HS-27A (cell line): ENCODE data around the gene TOPORS.
"Not testable (repeated sequence)": the region's sequence is repeated elsewhere in the genome, so short reads cannot be mapped to it uniquely, and the experiment has no call there.

ENCODE experiments used
- DNase-seq: peaks from one replicate; pipeline ENCODE4 v3.0.0-alpha.2; 2012; ENCODE audit warnings: low read depth, missing footprints

Gene TOPORS

GRCh38 chr9:32565967-32566366, 13.6 kb upstream of the TOPORS start:
- no peak for DNase-seq

DNA sequence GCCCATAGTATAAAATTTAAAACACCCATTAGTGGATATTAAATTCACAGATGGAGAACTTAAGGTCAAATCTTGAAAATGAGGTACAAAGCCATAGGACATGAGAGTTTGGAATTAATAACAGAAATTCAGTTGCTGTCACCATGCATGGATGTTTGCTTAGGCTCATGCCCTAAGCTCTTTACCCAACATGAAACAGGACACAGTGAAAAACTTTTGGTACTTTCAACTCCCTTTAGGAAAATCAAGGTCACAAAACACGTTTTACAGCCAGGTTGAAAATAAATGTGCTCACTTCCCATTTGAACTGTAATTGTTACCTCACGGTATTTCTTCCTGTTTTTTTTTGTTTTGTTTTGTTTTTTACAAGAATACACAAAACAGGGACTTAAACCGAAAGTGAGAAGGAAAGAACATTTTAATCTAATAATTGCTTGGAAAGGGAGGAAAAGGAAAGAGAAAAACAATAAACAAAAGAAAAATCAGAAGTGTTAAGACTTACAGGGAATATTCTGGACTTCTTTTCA, 6.1 kb upstream of the TOPORS start:
- no peak for DNase-seq

- no peak for DNase-seq
Observed at GRCh38 chr9:32554591-32554990, 2.2 kb upstream of the TOPORS start.

GRCh38 chr9:32554107-32554506, 1.7 kb upstream of the TOPORS start:
- DNase-seq, result no peak

DNA sequence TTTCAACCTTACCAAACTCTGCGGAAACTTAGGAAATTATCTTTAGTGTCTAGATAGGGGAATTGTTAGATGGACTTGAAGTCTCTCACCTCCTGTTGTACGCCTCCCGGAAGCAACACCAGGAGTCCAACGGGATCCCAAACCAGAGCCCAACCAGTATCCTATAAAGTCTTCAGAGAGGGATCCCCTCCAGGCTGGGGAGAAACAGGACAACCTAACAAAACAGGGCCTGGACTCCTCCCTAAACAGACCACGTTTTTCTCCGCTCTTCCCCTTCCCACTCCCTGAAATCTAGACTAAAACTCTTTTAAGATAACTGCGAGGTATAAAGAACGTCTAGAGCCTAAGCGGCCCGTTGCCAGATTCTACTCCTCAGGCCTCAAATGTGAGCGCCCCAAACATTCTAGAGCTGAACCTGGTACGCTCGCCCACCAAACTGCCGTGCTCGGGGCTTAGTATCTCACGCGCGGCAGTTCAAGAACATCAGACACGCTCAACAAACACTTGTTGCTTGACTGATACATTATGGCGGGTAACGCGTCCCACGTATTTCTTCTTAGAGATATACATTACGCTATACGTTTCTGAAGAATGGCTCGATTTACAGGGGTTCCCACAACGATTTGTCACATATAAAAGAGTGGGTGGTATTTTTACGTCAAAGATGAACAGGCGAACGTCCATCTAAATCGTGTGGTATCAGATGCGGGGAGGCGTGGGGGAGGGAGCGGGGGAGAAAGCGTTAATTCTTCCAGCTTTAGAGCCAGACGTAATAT, 922 bp downstream of the TOPORS start:
- peak; percentile 71 for DNase-seq

- DNase-seq, result peak; percentile 69
Observed at GRCh38 chr9:32550562-32551275, 1.7 kb downstream of the TOPORS start.

DNA sequence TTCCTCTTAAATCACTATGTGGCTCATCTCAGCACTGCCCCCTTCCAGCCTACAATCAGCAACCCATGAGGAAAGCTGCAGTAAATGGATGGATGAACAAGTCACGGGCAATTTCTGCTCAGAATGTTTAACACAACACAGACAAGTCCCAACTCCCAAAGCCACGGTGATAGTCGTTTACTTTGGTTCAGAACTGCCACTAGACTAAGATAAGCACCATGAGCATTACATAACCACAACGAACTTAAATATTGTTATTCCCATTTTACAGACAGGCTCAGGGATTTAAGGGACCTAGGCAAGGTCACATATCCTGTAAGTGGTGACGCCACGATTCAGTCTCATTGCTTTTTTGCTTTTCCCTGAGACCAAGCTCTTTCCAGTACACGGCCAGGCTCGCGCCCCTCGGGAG, 2.2 kb downstream of the TOPORS start:
- no peak for DNase-seq

- DNase-seq, result not testable (repeated sequence)
Observed at GRCh38 chr9:32548213-32548612, 4.2 kb downstream of the TOPORS start.

DNA sequence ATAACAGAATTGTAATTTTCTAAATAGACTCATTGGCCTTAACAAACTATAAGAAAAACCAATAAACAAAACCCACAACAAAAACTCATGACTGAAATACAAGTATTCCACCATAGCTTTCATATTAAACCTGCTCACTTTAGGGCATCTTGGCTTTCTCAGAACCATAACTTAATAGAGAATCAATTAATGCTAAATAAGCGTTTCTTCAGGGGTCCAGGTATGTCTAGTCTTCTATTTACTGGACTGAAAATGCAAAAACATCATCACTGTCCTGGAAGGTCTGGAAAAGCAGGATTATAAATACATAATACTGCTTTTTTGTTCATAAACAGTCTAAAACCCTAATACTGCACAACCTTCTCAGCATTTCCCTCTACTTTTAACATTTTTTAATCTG, 6.5 kb downstream of the TOPORS start:
- no peak for DNase-seq

- DNase-seq, result no peak
Observed at GRCh38 chr9:32543047-32543446, 9.3 kb downstream of the TOPORS start.

GRCh38 chr9:32533816-32534215, 18.6 kb downstream of the TOPORS start:
- DNase-seq, result no peak

DNA sequence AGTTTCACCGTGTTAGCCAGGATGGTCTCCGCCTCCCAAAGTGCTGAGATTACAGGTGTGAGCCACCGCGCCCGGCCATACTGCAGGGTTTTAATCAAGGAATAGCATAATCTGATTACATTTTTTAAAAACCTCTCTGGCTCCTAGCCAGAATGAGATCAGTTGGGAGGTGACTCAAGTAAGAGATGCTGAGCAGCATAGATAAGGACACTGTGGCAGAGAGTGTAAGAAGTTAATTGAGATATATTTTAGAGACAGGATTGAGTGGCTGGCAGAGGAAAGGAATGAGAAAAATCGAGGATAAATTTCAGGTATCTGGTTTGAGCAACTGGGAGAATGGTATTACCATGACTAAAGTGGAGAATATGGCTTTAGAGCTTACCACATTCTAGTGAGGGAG, 19.1 kb downstream of the TOPORS start:
- no peak for DNase-seq

DNA sequence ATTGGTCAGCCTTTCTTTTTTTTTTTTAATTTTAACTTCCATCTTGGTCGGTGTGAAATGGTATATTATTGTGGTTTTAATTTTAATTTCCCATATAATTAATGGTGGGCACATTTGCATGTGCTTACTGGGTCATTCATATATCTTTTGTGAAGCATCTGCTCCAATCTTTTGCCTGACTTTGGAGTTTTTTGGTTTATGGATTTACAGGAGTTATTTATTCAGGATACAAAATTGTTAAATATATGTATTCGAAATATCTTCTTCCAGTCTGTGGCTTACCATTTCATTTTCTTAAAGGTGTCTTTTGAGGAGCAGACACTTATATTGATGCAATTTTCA, 25.7 kb downstream of the TOPORS start:
- DNase-seq, result no peak

- peak; percentile 79 for DNase-seq
Observed at GRCh38 chr9:32526041-32526706, 26.2 kb downstream of the TOPORS start, which contains the start of gene RIGI. Gene RIGI, minus strand, starts transcription at chr9:32526196. Its CDS starts 30 bp downstream, at chr9:32526166.

DNA sequence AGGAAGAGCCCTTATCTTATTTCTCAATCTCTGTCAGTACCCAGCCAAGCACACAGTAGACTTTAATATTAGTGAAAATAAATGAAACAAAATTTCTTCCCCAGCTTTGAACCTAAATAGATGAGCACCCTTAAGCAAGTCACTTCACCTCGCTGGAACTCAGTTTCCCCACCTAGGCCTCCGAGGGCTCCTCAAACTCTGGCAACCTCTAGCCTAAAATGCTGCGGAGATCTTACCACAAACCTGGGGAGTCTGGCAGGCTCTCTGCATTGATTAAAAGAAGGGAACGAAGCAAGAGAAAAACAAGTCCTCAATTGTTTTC, 26.7 kb downstream of the TOPORS start:
- no peak for DNase-seq

GRCh38 chr9:32524892-32525708, 27.3 kb downstream of the TOPORS start:
- no peak for DNase-seq

GRCh38 chr9:32524558-32524891, 27.9 kb downstream of the TOPORS start:
- not testable (repeated sequence) for DNase-seq

- no peak for DNase-seq
Observed at GRCh38 chr9:32523910-32524309, 28.5 kb downstream of the TOPORS start.

DNA sequence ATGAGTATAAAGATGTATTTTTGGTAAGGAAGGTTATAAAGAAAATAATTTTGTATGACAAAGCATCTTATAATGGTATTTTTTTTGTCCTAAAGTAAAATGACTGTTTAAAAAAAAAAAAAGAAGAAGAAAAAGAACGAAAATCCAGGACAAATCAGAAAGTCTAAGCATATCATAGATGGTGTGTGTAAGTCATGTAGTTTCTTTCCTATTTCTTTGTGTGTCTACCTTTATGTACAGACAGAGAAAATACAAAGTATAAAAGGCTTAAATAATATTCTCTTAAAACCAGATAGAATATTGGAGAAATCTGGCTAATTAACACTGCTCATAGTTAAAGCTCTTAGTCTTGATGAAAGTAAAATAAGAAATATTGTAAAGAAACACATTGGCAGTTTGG, 34.1 kb downstream of the TOPORS start:
- no peak for DNase-seq

DNA sequence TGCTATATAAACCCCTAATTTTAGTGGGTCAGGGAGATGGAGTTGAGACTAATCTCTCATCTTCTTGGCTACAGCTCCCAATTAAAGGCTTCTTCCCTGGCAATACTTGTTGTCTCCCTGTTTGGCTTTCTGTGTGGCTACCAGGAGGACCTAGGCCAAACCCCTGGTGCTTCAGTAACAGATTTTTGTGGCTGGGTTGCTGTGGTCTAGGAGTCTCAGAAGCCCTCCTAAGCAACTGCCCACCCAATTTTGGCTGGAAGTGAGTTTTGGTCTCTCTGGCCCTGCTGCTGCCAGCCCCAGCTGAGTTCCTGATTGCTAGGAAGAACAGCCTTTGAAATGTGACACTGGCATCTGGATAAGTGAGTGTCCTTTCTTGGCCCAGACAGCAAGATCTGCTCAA, 36.1 kb downstream of the TOPORS start:
- no peak for DNase-seq

DNA sequence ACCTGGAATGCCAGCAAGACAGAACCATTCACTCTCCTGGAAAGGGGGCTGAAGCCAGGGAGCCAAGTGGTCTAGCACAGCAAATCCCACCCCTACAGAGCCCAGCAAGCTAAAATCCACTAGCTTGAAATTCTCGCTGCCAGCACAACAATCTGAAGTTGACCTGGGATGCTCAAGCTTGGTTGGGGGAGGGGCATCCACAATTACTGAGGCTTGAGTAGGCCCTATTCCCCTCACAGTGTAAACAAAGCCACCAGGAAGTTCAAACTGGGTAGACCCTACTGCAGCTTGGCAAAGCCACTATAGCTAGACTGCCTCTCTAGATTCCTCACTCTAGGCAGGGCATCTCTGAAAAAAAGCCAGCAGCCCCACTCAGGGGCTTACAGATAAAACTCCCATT, 43.7 kb downstream of the TOPORS start:
- DNase-seq, result no peak

DNA sequence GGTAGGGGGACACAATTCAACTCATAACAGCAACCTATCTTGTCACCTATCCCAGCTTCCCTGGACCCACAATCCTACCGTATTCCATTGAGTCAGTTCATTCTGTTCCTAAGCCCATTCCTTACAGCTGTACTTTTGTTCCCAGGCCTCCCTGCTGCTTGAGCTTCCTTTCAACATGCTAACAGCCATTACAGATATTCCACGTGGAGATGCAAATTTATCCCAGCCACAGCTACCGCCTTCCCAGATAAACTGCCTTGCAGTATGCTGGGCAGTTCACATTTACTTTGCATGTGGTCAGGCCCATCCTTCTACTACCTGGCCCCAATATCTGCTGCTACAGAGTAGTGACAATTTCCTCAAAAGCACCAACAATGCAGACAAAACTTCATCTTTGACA, 49.4 kb downstream of the TOPORS start:
- DNase-seq, result no peak
